ENCODE results near the gene SCARB1.

SCARB1 gene

GRCh38 chr12:124756166-124756565, 107.5 kb downstream of the SCARB1 start:
- no peaks in the 10 kb centered on the region for H3K9me3 ChIP-seq
- peaks cover 38% of the 10 kb centered on the region for H3K27me3 ChIP-seq
- H3K36me3 ChIP-seq = no peaks in the 10 kb centered on the region
- H3K27ac ChIP-seq = no peak overlapping the region
- H3K4me3 ChIP-seq (ENCODE audit: low read depth in 1 of 2, low read length in 1 of 2) = no peak overlapping the region
- H3K4me1 ChIP-seq (ENCODE audit: control insufficient read depth in 1 of 2, insufficient read depth in 1 of 2, low read depth in 1 of 2, low read length in 1 of 2) = peaks cover 24 to 37% of the 10 kb centered on the region in 2 experiments
- TF ChIP-seq, protein P1, sequence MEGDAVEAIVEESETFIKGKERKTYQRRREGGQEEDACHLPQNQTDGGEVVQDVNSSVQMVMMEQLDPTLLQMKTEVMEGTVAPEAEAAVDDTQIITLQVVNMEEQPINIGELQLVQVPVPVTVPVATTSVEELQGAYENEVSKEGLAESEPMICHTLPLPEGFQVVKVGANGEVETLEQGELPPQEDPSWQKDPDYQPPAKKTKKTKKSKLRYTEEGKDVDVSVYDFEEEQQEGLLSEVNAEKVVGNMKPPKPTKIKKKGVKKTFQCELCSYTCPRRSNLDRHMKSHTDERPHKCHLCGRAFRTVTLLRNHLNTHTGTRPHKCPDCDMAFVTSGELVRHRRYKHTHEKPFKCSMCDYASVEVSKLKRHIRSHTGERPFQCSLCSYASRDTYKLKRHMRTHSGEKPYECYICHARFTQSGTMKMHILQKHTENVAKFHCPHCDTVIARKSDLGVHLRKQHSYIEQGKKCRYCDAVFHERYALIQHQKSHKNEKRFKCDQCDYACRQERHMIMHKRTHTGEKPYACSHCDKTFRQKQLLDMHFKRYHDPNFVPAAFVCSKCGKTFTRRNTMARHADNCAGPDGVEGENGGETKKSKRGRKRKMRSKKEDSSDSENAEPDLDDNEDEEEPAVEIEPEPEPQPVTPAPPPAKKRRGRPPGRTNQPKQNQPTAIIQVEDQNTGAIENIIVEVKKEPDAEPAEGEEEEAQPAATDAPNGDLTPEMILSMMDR (IDR thresholded peaks at IDR 0.05) = no peak

DNA sequence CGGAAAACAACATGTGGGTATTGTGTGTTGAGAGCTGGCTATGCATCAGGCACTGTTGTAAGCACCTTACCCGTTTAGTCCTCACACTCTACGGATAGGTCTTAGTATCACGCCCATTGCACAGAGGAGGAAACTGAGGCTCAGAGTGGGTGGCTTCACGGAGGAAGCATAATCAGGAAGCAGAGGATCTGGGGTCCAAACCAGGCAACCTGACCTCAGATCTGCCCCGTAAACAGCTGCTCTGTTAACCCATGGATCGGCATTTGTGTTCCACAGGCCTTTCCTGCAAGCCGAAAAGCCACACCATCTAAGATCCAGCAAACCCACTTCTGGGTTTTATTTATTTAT, 107.9 kb downstream of the SCARB1 start:
- H3K36me3 ChIP-seq = no peaks in the 10 kb centered on the region
- H3K27me3 ChIP-seq = peaks cover 34% of the 10 kb centered on the region
- H3K27ac ChIP-seq = no peak overlapping the region
- no peaks in the 10 kb centered on the region for H3K9me3 ChIP-seq
- TF ChIP-seq, protein P1 (IDR thresholded peaks at IDR 0.05) = no peak
- H3K4me1 ChIP-seq (ENCODE audit: control insufficient read depth in 1 of 2, insufficient read depth in 1 of 2, low read depth in 1 of 2, low read length in 1 of 2) = peaks cover 24 to 37% of the 10 kb centered on the region in 2 experiments
- H3K4me3 ChIP-seq (ENCODE audit: low read depth in 1 of 2, low read length in 1 of 2) = no peak overlapping the region

- H3K36me3 ChIP-seq = no peaks in the 10 kb centered on the region
- peaks cover 24 to 33% of the 10 kb centered on the region in 2 experiments for H3K4me1 ChIP-seq (ENCODE audit: control insufficient read depth in 1 of 2, insufficient read depth in 1 of 2, low read depth in 1 of 2, low read length in 1 of 2)
- H3K27ac ChIP-seq = no peak overlapping the region
- H3K4me3 ChIP-seq (ENCODE audit: low read depth in 1 of 2, low read length in 1 of 2) = no peak overlapping the region
- peaks cover 28% of the 10 kb centered on the region for H3K27me3 ChIP-seq
- no peaks in the 10 kb centered on the region for H3K9me3 ChIP-seq
- TF ChIP-seq, protein P1 (IDR thresholded peaks at IDR 0.05) = no peak
Measured at GRCh38 chr12:124754949-124755800, 108.5 kb downstream of the SCARB1 start.

- TF ChIP-seq, protein P1 (IDR thresholded peaks at IDR 0.05) = no peak
- no peaks in the 10 kb centered on the region for H3K9me3 ChIP-seq
- no peak overlapping the region for H3K4me3 ChIP-seq (ENCODE audit: low read depth in 1 of 2, low read length in 1 of 2)
- peaks cover 24 to 27% of the 10 kb centered on the region in 2 experiments for H3K4me1 ChIP-seq (ENCODE audit: control insufficient read depth in 1 of 2, insufficient read depth in 1 of 2, low read depth in 1 of 2, low read length in 1 of 2)
- H3K27ac ChIP-seq = no peak overlapping the region
- H3K36me3 ChIP-seq = no peaks in the 10 kb centered on the region
- peaks cover 21% of the 10 kb centered on the region for H3K27me3 ChIP-seq
Measured at GRCh38 chr12:124754491-124754890, 109.2 kb downstream of the SCARB1 start.

GRCh38 chr12:124753993-124754392, 109.7 kb downstream of the SCARB1 start:
- Histone ChIP-seq H3K27me3 (peaks cover 16% of the 10 kb centered on the region), H3K27ac (no peak overlapping the region), H3K9me3 (no peaks in the 10 kb centered on the region), H3K4me3 (ENCODE audit: low read depth in 1 of 2, low read length in 1 of 2) (no peak overlapping the region), H3K36me3 (no peaks in the 10 kb centered on the region), H3K4me1 (ENCODE audit: control insufficient read depth in 1 of 2, insufficient read depth in 1 of 2, low read depth in 1 of 2, low read length in 1 of 2) (peaks cover 21 to 22% of the 10 kb centered on the region in 2 experiments)
- TF ChIP-seq, protein P1 (IDR thresholded peaks at IDR 0.05) = no peak
